H1 (cell line): ENCODE results near the gene C3orf20. TPM values are rescaled to one million over a fixed set of nuclear protein-coding genes. Genes with fewer than 3 reads are reported as not detected.

Experiments used
- CTCF ChIA-PET: fragments of 300-600 bp; sonication (Branson Sonifier 250); formaldehyde crosslinking; loops from one replicate; lab custom pipeline; 2021; ENCODE audit not compliant: partially characterized antibody; lab: Charles Lee
- POLR2A ChIA-PET: fragments of 300-600 bp; sonication (Branson Sonifier 250); formaldehyde crosslinking; loops from one replicate; lab custom pipeline; 2021; ENCODE audit warnings: inconsistent platforms; ENCODE audit not compliant: partially characterized antibody; lab: Charles Lee
- DNase-seq, 2 experiments: peaks; one replicate each; pipeline versions ENCODE4 v3.0.0 to v3.0.0-alpha.2; 2010 to 2022; ENCODE audit warnings: low spot score in 2 of 2, low read depth in 1 of 2, mixed read lengths in 1 of 2
- FAIRE-seq: peaks from 2 replicates; lab custom pipeline; 2011; peaks lifted over from hg19 to GRCh38; lab: Jason Lieb, UNC
- H2AFZ ChIP-seq: 2 replicates; pipeline ENCODE4 v1.8.1; 2012; ENCODE audit warnings: low read length, inconsistent platforms
- H2AK5ac ChIP-seq: 2 replicates; pipeline ENCODE4 v1.6.1; 2013; ENCODE audit warnings: low read depth, low read length
- H2BK120ac ChIP-seq: replicated peaks from 2 replicates; pipeline ENCODE3; 2013; ENCODE audit warnings: low read depth, low read length, inconsistent platforms
- H2BK12ac ChIP-seq: 2 replicates; pipeline ENCODE4 v1.6.1; 2013; ENCODE audit warnings: low read depth, low read length
- H2BK15ac ChIP-seq: 2 replicates; pipeline ENCODE4 v1.6.1; 2013; ENCODE audit warnings: low read length
- H2BK20ac ChIP-seq: 2 replicates; pipeline ENCODE4 v1.6.1; 2013; ENCODE audit warnings: low read length
- H2BK5ac ChIP-seq: 2 replicates; pipeline ENCODE4 v1.6.1; 2013; ENCODE audit warnings: low read depth, low read length
- H3K14ac ChIP-seq: 2 replicates; pipeline ENCODE4 v1.6.1; 2013; ENCODE audit warnings: inconsistent platforms; ENCODE audit not compliant: insufficient read length
- H3K18ac ChIP-seq: 2 replicates; pipeline ENCODE4 v1.6.1; 2013; ENCODE audit warnings: low read length; ENCODE audit errors: extremely low read depth
- H3K23ac ChIP-seq: 2 replicates; pipeline ENCODE4 v1.6.1; 2013; ENCODE audit warnings: inconsistent platforms; ENCODE audit not compliant: insufficient read length
- H3K23me2 ChIP-seq: 2 replicates; pipeline ENCODE4 v1.6.1; 2013; ENCODE audit warnings: low read depth, low read length
- H3K27ac ChIP-seq: 2 replicates; pipeline ENCODE4 v1.6.1; 2011; ENCODE audit warnings: low read depth, low read length, inconsistent platforms
- H3K27me3 ChIP-seq, 4 experiments: replicated peaks in 1 of 4; 1 replicate in 1 of 4; 2 replicates in 3 of 4; pipeline versions ENCODE4 v1.6.1 to v1.8.1; 2011 to 2013; ENCODE audit warnings: low read length in 3 of 4, mild to moderate bottlenecking in 3 of 4, inconsistent platforms in 2 of 4, mixed read lengths in 2 of 4, moderate library complexity in 1 of 4; ENCODE audit not compliant: control insufficient read depth in 3 of 4, insufficient read depth in 3 of 4; ENCODE audit errors: extremely low read depth in 1 of 4
- H3K36me3 ChIP-seq, 4 experiments: 2 replicates each; pipeline versions ENCODE4 v1.6.1 to v1.8.1; 2011 to 2013; ENCODE audit warnings: mild to moderate bottlenecking in 4 of 4, low read length in 3 of 4, moderate library complexity in 2 of 4, control low read depth in 1 of 4, inconsistent platforms in 1 of 4; ENCODE audit not compliant: insufficient read depth in 4 of 4, control insufficient read depth in 2 of 4
- H3K4ac ChIP-seq: replicated peaks from 2 replicates; pipeline ENCODE3; 2013; ENCODE audit warnings: low read length, low read depth, mixed read lengths, inconsistent platforms; ENCODE audit not compliant: insufficient read length
- H3K4me1 ChIP-seq, 4 experiments: replicated peaks in 1 of 4; 1 replicate in 1 of 4; 2 replicates in 3 of 4; pipeline versions ENCODE4 v1.6.1 to v1.8.1; 2011 to 2013; ENCODE audit warnings: low read length in 3 of 4, inconsistent platforms in 2 of 4, mixed read lengths in 1 of 4; ENCODE audit not compliant: insufficient read depth in 4 of 4, control insufficient read depth in 3 of 4
- H3K4me2 ChIP-seq, 2 experiments: 2 replicates each; pipeline versions ENCODE4 v1.6.1 to v1.8.1; 2011 to 2013; ENCODE audit warnings: low read depth in 2 of 2, low read length in 2 of 2, control low read depth in 1 of 2, inconsistent platforms in 1 of 2, mild to moderate bottlenecking in 1 of 2; ENCODE audit not compliant: insufficient read depth in 1 of 2
- H3K4me3 ChIP-seq, 4 experiments: fragments of 200-600, 300-600 bp in 1 of 4; sonication (generic), shearing (Covaris generic), sonication (Bioruptor Twin) in 1 of 4; 2 replicates each; pipeline versions ENCODE4 v1.5.1 to v1.8.1; 2011 to 2016; ENCODE audit warnings: low read length in 4 of 4, low read depth in 3 of 4, control low read depth in 2 of 4, inconsistent platforms in 2 of 4, mild to moderate bottlenecking in 2 of 4, mixed read lengths in 1 of 4, moderate library complexity in 1 of 4; ENCODE audit not compliant: insufficient read depth in 2 of 4; ENCODE audit errors: extremely low read depth in 1 of 4
- H3K56ac ChIP-seq: replicated peaks from 2 replicates; pipeline ENCODE3; 2013; ENCODE audit warnings: low read depth, mild to moderate bottlenecking, mixed read lengths, low read length, inconsistent platforms; ENCODE audit not compliant: insufficient read length
- H3K79me1 ChIP-seq: 2 replicates; pipeline ENCODE4 v1.6.1; 2013; ENCODE audit warnings: low read depth, low read length, control low read depth
- H3K79me2 ChIP-seq, 2 experiments: 2 replicates each; pipeline versions ENCODE4 v1.6.1 to v1.8.1; 2012 to 2013; ENCODE audit warnings: low read length in 2 of 2, mild to moderate bottlenecking in 2 of 2, inconsistent platforms in 1 of 2; ENCODE audit not compliant: insufficient read depth in 2 of 2, control insufficient read depth in 1 of 2
- H3K9ac ChIP-seq, 4 experiments: replicated peaks in 1 of 4; 1 replicate in 1 of 4; 2 replicates in 3 of 4; pipeline versions ENCODE4 v1.6.1 to v1.8.1; 2011 to 2013; ENCODE audit warnings: low read depth in 3 of 4, low read length in 3 of 4, control low read depth in 2 of 4, mild to moderate bottlenecking in 2 of 4, moderate library complexity in 2 of 4, inconsistent platforms in 1 of 4; ENCODE audit errors: extremely low read depth in 1 of 4
- H3K9me3 ChIP-seq, 2 experiments: 2 replicates each; pipeline versions ENCODE4 v1.6.1 to v1.8.1; 2012 to 2013; ENCODE audit warnings: mild to moderate bottlenecking in 2 of 2, moderate library complexity in 2 of 2, control low read depth in 1 of 2, inconsistent platforms in 1 of 2, low read depth in 1 of 2, low read length in 1 of 2, mixed read lengths in 1 of 2; ENCODE audit not compliant: insufficient read depth in 2 of 2
- H4K20me1 ChIP-seq, 2 experiments: replicated peaks in 1 of 2; 2 replicates each; pipeline versions ENCODE3 to v1.8.1; 2011 to 2013; ENCODE audit warnings: inconsistent platforms in 2 of 2, low read length in 2 of 2, mild to moderate bottlenecking in 1 of 2; ENCODE audit not compliant: insufficient read depth in 2 of 2, control insufficient read depth in 1 of 2
- H4K5ac ChIP-seq: 2 replicates; pipeline ENCODE4 v1.6.1; 2013; ENCODE audit warnings: low read length, low read depth, mixed read lengths, inconsistent platforms; ENCODE audit not compliant: insufficient read length
- H4K8ac ChIP-seq: 2 replicates; pipeline ENCODE4 v1.8.0; 2013; ENCODE audit warnings: mild to moderate bottlenecking, moderate library complexity, low read length, inconsistent platforms; ENCODE audit not compliant: insufficient read depth; ENCODE audit errors: extremely low read depth
- H4K91ac ChIP-seq: replicated peaks from 2 replicates; pipeline ENCODE3; 2013; ENCODE audit warnings: low read length, mixed read lengths, inconsistent platforms; ENCODE audit not compliant: insufficient read length
- WGBS, 2 experiments: shearing (Covaris generic) in 1 of 2; methylation state at CpG; one replicate each; pipeline versions ENCODE4 v1.1.6 to v1.1.7; 2013 to 2015; ENCODE audit warnings: low lambda C conversion rate in 2 of 2, mixed read lengths in 2 of 2, inconsistent platforms in 1 of 2, low coverage in 1 of 2, missing lambda C conversion rate in 1 of 2; ENCODE audit not compliant: insufficient replicate concordance in 2 of 2, insufficient coverage in 1 of 2, insufficient read length in 1 of 2; ENCODE audit errors: extremely low coverage in 1 of 2, missing lambda C conversion rate in 1 of 2; 5-methylcytosine and 5-hydroxymethylcytosine counted together
- polyA plus RNA-seq, 7 experiments: library from polyadenylated mRNA; depleted of rRNA in 3 of 7; stranded (reverse) in 5 of 7; unstranded in 2 of 7; fragments of >200 nt in 5 of 7; fragments of 200-250 nt in 2 of 7; gene quantifications; 1 replicate in 5 of 7; 2 replicates in 1 of 7; 4 replicates in 1 of 7; pipeline versions ENCODE4 v1.2.1 to v1.2.3, GENCODE V29; 2011 to 2013; ENCODE audit warnings: missing spikeins in 2 of 7, mixed read lengths in 2 of 7
- total RNA-seq: library from RNA; stranded (reverse); fragmentation: NEBNext Ultra II Directional; extraction: Animal tissue kit (Norgen Biotek cat#: 25700); gene quantifications from 2 replicates; pipeline ENCODE4 v1.2.1, GENCODE V29; 2021

The C3orf20 gene
- total and polyA plus RNA-seq, 2 of the 8 experiments (the other 6 are each of a cell fraction or from before 2014, with no cell fraction given) = not detected

- Histone ChIP-seq H3K4ac (no peak overlapping the region), H3K23ac (no peak overlapping the region), H3K36me3 (no peaks in the 10 kb centered on the region), H4K5ac (no peak overlapping the region), H2BK12ac (no peak overlapping the region), H3K27me3 (0 out of 7 replicates have a peak, but pooled peaks cover 0 to 3% (median 0%) of the 10 kb centered on the region in 4 experiments), H2BK120ac (no peak overlapping the region), H3K18ac (no peak overlapping the region), H3K4me2 (no peak overlapping the region), H3K4me3 (no peak overlapping the region), H2AK5ac (no peak overlapping the region), H3K79me2 (no peaks in the 10 kb centered on the region), H4K8ac (no peak overlapping the region), H3K56ac (no peak overlapping the region), H3K23me2 (no peaks in the 10 kb centered on the region), H3K4me1 (peaks cover 2 to 7% (median 3%) of the 10 kb centered on the region in 4 experiments; a peak in 6 of 7 replicates), H3K14ac (no peak overlapping the region), H3K79me1 (no peaks in the 10 kb centered on the region), H2BK15ac (no peak overlapping the region), H3K9ac (no peak overlapping the region), H3K9me3 (no peaks in the 10 kb centered on the region), H2BK20ac (no peak overlapping the region), H4K91ac (no peak overlapping the region), H4K20me1 (no peaks in the 10 kb centered on the region), H2BK5ac (no peak overlapping the region), H2AFZ (no peak overlapping the region; the same call in 1 of the 2 replicates), H3K27ac (no peak overlapping the region)
- 88% methylated on average over 5 of the region's 5 CpGs; no CpG with 5 or more reads in 1 of the 2 experiments for WGBS, 2 experiments
- CTCF ChIA-PET = interaction anchor here (0.7 to 12.7 kb wide), 7 partner anchors 8 to 129 kb away, joined by 3 to 308 read pairs (median 14); no protein-coding TSS in a partner anchor
- no peak for DNase-seq
- FAIRE-seq = no peak
- POLR2A ChIA-PET = no interaction called here
These were observed 114.3 kb downstream of the C3orf20 start for GRCh38 chr3:14789221-14789620.
